SK-MEL-5 (cell line): ENCODE results near the gene AJM1. TPM values are rescaled to one million over a fixed set of nuclear protein-coding genes. Genes with fewer than 3 reads are reported as not detected.
"Not testable (repeated sequence)": the region's sequence is repeated elsewhere in the genome, so short reads cannot be mapped to it uniquely, and the experiment has no call there.

Source experiments
- DNase-seq: peaks from one replicate; pipeline ENCODE4 v3.0.0-alpha.2; 2016; ENCODE audit warnings: low read depth, low spot score
- in situ Hi-C: cut with HindIII; loops from 2 replicates; pipeline ENCODE4 v1.10.0; 2016; ENCODE audit warnings: low sequenced_read_pairs, high pct_unique_total_duplicates, low pct_unique_long_range_greater_than_20kb
- total RNA-seq: library from RNA; depleted of rRNA; stranded (reverse); fragments of >200 nt; shearing (Covaris generic); gene quantifications from 2 replicates; pipeline ENCODE4 v1.2.3, GENCODE V29; 2014

Gene AJM1
- total RNA-seq, 1 experiment from 2014 or later, result 1.4 TPM

DNA sequence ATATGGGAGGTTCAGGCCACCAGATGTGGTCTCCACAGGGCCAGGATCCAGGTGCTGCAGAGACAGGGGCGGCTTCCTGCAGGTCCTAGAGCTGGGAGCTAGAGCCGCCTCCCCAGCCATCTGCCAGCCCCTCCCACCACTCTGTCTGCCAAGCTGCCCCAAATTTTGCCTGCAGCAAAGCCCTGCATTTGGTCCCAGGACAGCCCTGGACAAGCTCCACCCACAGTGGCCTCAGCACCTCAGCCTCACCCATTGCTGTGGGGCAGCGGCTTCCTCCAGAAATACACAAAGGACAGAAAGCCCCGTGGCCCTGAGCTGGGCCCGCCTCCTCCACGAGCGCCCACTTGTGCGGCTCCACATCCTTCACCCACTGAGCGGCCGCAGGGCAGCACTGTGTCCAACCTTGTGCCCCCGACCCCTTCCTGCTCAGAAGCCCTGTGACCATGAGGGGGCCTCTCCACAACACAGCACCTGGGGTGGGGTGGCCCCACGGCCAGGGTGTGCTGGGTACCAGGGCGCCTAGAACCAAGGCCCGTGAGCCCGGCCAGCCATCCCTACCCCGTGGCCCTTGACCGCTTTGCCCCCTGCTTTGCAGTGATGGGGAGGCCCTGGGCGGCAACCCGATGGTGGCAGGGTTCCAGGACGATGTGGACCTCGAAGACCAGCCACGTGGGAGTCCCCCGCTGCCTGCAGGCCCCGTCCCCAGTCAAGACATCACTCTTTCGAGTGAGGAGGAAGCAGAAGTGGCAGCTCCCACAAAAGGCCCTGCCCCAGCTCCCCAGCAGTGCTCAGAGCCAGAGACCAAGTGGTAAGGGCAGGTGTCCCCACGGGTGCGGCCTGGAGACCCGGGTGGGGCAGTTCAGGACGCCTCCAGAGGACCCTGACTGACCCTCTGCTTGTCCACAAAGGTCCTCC lies 3.7 kb upstream of the AJM1 start:
- in situ Hi-C loops, result no loop called here
- no peak for DNase-seq

DNA sequence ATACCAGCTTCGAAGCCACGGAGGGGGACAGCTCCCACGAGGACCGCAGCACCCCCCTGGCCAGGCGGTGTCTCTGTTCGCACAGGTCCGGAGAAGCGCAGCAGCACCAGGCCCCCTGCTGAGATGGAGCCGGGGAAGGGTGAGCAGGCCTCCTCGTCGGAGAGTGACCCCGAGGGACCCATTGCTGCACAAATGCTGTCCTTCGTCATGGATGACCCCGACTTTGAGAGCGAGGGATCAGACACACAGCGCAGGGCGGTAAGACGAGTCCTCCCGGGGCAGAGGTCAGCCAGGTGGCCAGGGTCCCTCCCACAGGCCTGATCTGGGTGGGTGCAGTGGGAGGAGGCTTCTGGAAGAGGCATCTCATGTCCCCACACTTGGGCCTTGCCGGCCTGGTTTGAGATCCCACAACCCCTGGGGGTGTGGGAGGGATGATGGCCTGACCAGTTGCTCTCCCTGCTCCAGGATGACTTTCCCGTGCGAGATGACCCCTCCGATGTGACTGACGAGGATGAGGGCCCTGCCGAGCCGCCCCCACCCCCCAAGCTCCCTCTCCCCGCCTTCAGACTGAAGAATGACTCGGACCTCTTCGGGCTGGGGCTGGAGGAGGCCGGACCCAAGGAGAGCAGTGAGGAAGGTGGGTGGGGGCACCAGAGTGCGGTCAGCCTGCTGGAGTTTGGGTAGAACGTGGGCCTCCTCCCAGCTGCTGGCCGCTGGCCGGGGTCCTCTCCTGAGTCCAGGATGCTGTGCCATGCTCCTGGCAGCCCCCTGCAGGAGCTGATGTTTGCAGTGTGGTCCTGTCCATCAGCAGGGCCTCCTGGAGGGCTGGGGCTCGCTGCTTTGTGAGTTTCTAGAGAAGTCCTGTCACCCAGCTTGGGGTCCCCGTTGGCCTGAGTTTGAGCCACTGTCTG lies 2.8 kb upstream of the AJM1 start:
- DNase-seq, result no peak
- in situ Hi-C loops, result no loop called here

DNA sequence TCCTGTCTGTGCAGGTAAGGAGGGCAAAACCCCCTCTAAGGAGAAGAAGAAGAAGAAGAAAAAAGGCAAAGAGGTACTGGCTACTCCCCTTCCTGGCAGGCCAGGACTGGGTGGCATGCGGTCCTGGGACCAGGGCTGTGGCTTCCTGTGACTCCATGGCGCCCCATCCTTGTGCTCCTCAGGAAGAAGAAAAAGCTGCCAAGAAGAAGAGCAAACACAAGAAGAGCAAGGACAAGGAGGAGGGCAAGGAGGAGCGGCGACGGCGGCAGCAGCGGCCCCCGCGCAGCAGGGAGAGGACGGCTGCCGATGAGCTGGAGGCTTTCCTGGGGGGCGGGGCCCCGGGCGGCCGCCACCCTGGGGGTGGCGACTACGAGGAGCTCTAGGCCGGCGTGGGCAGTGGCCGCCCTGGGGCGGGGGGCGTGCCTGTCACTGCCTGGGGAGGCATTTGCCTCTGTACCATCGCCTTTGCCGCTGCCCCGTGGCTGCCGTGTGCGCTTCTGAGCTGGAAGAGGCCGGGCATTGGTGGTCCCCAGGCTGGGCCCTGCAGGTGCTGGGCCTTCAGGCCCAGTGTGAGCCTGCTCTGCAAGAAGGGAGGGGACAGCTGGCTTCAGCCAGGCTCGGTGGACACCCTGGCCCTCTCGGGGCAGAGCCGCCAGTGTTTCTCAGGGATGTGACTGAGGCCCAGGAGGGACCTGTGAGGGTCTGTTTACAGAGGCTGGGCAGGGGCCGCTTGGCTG lies 2.0 kb upstream of the AJM1 start:
- in situ Hi-C loops, result no loop called here
- DNase-seq, result no peak

- no peak for DNase-seq
- in situ Hi-C loops, result no loop called here
These were observed 1.2 kb upstream of the AJM1 start for GRCh38 chr9:136840877-136841645.

GRCh38 chr9:136841646-136842379 lies 465 bp upstream of the AJM1 start:
- in situ Hi-C loops, DNase-seq: not testable (repeated sequence)

DNA sequence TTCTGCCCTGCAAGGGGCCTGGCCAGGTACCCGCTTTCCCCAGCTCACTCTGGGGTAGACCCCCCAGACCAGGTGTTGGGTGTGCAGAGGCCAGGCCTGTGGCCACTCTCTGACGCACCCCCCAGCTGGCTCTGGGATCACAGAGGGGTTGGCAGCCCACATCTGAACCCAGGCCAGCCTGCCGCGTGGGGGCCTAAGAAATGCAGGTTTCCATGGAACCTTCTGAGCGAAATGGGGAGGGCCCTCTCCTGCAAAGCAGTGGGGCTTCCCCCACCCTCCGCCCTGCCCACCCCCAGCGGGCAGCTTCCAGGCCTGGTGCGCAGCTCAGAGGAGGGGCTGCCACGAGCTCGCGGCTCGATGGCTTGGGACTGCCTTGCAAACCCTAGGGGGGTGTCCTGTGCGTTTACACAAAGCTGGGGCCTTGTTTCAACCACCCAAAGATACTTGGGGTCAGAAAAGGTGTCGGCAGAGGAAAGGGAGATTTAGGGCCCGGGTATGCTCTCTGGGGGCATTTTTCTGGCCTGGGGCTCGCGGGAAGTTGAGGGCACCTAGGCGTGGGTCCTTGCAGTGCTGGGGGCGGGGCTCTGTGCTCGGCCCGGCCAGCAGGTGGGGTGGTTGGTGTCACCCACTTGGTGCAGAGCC lies 1.0 kb downstream of the AJM1 start:
- DNase-seq, in situ Hi-C loops: not testable (repeated sequence)

DNA sequence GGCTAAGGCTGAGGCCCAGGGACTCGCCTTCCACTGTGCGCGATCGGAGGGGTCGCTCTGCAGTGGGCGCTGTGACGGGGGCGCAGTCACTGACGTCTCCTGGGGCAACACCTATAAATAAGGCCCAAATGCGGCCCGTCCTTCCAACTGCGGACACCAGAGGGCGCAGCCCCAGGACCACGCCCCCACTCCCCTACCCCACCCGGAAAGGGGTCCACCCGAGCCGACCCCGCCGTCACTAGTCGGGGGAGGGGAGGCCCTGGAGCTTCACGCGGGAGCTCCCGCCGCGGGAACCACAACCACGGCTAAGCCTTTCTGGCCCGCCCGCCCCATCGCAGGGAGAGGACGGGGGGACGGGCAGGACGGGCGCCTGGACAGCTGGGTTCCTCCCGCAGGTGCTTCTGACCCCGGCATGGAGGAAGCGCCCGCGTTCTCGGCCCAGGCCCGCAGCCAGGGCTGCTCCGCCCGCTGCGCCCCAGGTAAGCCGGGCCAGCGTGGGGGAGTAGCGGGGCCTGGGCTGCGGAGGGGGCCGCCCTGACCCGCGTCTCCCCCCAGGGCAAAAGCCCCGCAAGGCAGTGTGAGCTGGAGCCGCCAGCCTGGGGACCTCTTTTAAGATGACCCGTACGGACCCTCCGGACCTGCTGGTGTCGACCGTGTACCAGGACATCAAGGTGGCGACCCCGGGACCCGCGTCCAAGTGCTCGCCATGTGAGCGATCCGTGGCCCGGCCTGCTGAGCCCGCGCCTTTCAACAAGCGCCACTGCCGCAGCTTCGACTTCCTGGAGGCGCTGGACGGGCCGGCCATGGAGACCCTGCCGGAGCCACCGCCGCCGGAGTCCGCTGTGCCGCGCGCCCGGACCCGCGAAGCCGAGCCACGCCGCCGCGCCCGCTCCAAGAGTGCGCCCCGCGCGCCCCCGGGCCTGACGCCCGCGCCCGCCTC lies 1.8 kb downstream of the AJM1 start:
- in situ Hi-C loops, DNase-seq: not testable (repeated sequence)

DNA sequence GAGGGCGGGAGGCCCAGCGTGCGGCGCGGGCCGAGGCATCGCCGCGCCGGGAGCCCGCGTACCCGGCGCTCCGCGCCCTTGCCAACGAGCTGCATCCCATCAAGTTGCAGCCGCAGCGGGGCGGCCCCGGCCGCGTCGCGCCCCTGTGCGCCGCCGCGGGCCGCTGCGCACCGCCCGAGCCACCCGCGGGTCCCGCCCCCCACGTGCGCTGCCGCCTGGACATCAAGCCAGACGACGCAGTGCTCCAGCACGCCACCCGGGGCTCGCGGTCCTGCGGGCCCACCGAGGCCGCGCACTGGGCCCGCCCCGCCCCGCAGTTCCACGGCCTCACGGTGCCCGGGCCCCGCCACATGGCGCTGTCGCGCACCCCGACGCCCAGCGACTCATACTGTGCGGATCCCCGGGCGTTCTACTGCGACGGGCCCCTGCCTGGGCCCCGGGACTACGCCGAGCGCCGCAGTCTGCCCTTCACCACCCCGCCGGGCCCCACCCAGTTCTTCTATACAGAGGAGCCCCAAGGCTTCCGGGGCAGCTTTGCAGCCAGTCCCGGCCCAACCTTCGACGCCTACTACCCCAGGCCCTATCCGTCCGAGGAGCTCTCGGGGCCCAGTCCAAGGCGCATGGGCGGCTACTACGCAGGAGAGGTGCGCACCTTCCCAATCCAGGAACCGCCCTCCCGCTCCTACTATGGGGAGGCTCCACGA lies 2.6 kb downstream of the AJM1 start:
- in situ Hi-C loops, result no loop called here
- no peak for DNase-seq

GRCh38 chr9:136845465-136846260 lies 3.4 kb downstream of the AJM1 start:
- in situ Hi-C loops, result no loop called here
- no peak for DNase-seq

DNA sequence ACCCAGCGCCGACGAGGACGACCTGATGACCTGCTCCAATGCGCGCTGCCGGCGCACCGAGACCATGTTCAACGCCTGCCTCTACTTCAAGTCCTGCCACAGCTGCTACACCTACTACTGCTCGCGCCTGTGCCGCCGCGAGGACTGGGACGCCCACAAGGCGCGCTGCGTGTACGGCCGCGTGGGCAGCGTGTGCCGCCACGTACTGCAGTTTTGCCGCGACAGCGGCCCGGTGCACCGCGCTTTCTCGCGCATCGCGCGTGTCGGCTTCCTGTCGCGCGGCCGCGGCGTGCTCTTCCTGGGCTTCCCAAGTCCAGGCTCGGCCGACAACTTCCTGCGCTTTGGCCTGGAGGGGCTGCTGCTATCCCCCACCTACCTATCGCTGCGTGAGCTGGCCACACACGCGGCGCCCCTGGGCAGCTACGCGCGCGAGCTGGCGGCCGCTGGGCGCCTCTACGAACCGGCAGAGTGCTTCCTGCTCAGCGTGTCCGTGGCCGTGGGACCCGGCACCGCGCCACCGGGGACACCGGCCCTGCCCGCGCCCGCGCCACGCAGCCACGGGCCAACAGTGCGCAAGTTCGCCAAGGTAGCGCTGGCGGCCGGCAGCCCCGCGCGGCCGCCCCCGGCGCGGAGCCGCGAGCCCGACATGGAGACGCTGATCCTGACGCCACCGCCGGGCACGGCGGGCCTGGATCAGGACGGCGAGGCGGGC lies 4.3 kb downstream of the AJM1 start:
- in situ Hi-C loops, result no loop called here

GRCh38 chr9:136847088-136847825 lies 5.0 kb downstream of the AJM1 start:
- DNase-seq, result peak; percentile 50
- in situ Hi-C loops, result no loop called here

More for the DNA sequence above, 4.3 kb downstream of the AJM1 start:
- DNase-seq, result no peak

- in situ Hi-C loops, result no loop called here
- DNase-seq, result peak; percentile 89
These were observed 5.6 kb downstream of the AJM1 start for GRCh38 chr9:136847826-136848392.
